Measurements from ENCODE around the gene CCDC106.

The CCDC106 gene

DNA sequence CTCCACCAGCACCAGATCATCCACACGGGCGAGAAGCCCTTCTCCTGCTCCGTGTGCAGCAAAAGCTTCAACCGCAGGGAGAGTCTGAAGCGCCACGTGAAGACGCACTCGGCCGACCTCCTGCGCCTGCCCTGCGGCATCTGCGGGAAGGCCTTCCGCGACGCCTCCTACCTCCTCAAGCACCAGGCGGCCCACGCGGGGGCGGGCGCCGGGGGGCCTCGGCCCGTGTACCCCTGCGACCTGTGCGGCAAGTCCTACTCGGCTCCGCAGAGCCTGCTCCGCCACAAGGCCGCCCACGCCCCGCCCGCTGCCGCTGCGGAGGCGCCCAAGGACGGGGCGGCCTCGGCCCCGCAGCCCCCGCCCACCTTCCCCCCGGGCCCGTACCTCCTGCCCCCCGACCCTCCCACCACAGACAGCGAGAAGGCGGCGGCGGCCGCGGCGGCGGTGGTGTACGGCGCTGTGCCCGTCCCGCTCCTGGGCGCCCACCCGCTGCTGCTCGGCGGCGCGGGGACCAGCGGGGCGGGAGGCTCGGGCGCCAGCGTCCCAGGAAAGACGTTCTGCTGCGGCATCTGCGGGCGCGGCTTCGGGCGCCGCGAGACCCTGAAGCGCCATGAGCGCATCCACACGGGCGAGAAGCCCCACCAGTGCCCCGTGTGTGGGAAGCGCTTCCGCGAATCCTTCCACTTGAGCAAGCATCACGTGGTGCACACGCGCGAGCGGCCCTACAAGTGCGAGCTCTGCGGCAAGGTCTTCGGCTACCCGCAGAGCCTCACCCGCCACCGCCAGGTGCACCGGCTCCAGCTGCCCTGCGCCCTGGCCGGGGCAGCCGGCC, 33.1 kb upstream of the CCDC106 start:
- H3K27ac ChIP-seq: no peak overlapping the region
- TF ChIP-seq ZFX (IDR thresholded peaks at IDR 0.05) (no peak), CTCF (conservative IDR thresholded peaks at IDR 0.05) (no peak)

DNA sequence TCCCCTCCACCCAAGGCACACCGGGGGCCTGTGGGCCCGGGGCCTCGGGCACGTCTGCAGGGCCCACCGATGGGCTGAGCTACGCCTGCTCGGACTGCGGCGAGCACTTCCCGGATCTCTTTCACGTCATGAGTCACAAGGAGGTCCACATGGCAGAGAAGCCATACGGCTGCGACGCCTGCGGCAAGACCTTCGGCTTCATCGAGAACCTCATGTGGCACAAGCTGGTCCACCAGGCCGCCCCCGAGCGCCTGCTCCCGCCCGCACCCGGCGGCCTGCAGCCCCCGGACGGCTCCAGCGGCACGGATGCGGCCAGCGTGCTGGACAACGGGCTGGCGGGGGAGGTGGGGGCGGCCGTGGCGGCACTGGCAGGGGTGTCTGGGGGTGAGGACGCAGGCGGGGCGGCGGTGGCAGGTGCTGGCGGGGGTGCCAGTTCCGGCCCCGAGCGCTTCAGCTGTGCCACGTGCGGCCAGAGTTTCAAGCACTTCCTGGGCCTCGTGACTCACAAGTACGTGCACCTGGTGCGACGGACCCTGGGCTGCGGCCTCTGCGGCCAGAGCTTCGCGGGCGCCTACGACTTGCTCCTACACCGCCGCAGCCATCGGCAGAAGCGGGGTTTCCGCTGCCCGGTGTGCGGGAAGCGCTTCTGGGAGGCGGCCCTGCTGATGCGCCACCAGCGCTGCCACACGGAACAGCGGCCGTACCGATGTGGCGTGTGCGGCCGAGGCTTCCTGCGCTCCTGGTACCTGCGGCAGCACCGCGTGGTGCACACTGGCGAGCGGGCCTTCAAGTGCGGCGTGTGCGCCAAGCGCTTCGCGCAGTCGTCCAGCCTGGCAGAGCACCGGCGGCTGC, 32.2 kb upstream of the CCDC106 start:
- TF ChIP-seq CTCF (conservative IDR thresholded peaks at IDR 0.05): no peak
- no peak for TF ChIP-seq ZFX (IDR thresholded peaks at IDR 0.05)
- H3K27ac ChIP-seq: no peak overlapping the region

GRCh38 chr19:55616395-55616875, 31.6 kb upstream of the CCDC106 start:
- H3K27ac ChIP-seq: no peak overlapping the region
- no peak for TF ChIP-seq ZFX (IDR thresholded peaks at IDR 0.05)
- no peak for TF ChIP-seq CTCF (conservative IDR thresholded peaks at IDR 0.05)

- no peak overlapping the region for H3K27ac ChIP-seq
- TF ChIP-seq ZFX (IDR thresholded peaks at IDR 0.05) (no peak), CTCF (conservative IDR thresholded peaks at IDR 0.05) (no peak)
These were observed 30.6 kb upstream of the CCDC106 start for GRCh38 chr19:55617426-55617825.

DNA sequence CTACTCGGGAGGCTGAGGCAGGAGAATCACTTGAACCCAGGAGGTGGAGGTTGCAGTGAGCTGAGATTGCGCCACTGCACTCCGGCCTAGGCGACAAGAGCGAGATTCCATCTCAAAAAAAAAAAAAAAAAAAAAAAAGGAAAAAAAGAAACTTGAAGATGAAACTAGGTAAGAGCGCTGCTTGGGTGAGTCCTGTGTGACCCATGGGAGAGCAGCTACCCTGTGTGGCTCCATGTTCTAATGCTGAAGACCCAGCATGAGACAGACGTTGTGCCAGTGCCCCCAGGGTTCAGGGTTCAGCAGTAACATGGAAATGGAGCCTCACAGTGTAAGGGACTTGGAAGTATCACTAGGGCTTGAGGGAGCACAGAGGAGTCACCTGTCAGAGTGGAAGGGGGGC, 29.6 kb upstream of the CCDC106 start:
- TF ChIP-seq ZFX (IDR thresholded peaks at IDR 0.05): no peak
- no peak for TF ChIP-seq CTCF (conservative IDR thresholded peaks at IDR 0.05)
- H3K27ac ChIP-seq: no peak overlapping the region

DNA sequence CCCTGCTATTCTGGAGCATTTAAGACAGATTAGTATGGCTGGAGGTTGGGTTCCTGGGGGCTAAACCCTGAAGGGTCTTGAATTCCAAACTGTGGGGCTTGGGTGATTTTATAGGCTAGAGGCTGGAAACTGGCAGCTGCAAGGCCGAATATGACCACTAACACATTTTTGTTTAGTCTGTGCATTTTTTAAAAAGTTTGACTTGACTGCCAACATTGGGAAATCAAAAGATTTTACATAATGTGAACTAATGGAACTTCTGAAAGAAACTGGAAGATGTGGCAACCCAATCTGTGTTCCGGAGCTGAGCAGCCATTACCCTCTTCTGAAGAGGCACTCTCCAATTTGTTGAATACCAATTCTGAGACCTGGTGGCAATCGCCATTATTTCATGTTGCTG, 28.7 kb upstream of the CCDC106 start:
- H3K27ac ChIP-seq: no peak overlapping the region
- TF ChIP-seq ZFX (IDR thresholded peaks at IDR 0.05) (no peak), CTCF (conservative IDR thresholded peaks at IDR 0.05) (no peak)

Data from C4-2B (cell line).